Measurements from ENCODE around the gene APOE. TPM values are rescaled to one million over a fixed set of nuclear protein-coding genes. Genes with fewer than 3 reads are reported as not detected.
A peak's percentile ranks its signal among the peaks of the same experiment; 100 is the strongest.

Gene APOE
- total and polyA plus RNA-seq, 2 of the 13 experiments (the other 11 are each of a cell fraction or from before 2014, with no cell fraction given) = 1,328 to 1,470 TPM

GRCh38 chr19:44912854-44913253, 7.3 kb downstream of the APOE start (continued):
- TF ChIP-seq, protein P1, sequence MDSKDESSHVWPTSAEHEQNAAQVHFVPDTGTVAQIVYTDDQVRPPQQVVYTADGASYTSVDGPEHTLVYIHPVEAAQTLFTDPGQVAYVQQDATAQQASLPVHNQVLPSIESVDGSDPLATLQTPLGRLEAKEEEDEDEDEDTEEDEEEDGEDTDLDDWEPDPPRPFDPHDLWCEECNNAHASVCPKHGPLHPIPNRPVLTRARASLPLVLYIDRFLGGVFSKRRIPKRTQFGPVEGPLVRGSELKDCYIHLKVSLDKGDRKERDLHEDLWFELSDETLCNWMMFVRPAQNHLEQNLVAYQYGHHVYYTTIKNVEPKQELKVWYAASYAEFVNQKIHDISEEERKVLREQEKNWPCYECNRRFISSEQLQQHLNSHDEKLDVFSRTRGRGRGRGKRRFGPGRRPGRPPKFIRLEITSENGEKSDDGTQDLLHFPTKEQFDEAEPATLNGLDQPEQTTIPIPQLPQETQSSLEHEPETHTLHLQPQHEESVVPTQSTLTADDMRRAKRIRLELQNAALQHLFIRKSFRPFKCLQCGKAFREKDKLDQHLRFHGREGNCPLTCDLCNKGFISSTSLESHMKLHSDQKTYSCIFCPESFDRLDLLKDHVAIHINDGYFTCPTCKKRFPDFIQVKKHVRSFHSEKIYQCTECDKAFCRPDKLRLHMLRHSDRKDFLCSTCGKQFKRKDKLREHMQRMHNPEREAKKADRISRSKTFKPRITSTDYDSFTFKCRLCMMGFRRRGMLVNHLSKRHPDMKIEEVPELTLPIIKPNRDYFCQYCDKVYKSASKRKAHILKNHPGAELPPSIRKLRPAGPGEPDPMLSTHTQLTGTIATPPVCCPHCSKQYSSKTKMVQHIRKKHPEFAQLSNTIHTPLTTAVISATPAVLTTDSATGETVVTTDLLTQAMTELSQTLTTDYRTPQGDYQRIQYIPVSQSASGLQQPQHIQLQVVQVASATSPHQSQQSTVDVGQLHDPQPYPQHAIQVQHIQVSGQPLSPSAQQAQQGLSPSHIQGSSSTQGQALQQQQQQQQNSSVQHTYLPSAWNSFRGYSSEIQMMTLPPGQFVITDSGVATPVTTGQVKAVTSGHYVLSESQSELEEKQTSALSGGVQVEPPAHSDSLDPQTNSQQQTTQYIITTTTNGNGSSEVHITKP (CRISPR knock-in tag; IDR thresholded peaks at IDR 0.05; ENCODE audit: low read depth) = peak; percentile 55; the same call in 1 of the 2 replicates
- TF ChIP-seq TAF15 (IDR thresholded peaks at IDR 0.05; ENCODE audit: low read depth, low read length, poor library complexity, severe bottlenecking) = no peak
- no peak for TF ChIP-seq SOX13 (IDR thresholded peaks at IDR 0.05)
- peak in 1 of 2 experiments; percentile 80; a peak in 2 of 4 replicates for TF ChIP-seq SOX13 (CRISPR knock-in tag; conservative IDR thresholded peaks at IDR 0.05 in 1 of 2, IDR thresholded peaks at IDR 0.05 in 1 of 2)
- no peak for TF ChIP-seq KLF15 (CRISPR knock-in tag; IDR thresholded peaks at IDR 0.05; ENCODE audit: borderline replicate concordance)
- no peak for TF ChIP-seq ZNF451 (CRISPR knock-in tag; IDR thresholded peaks at IDR 0.05)
- TF ChIP-seq PCBP1 (IDR thresholded peaks at IDR 0.05; ENCODE audit: borderline replicate concordance, low read depth, low read length) = no peak
- peak; percentile 90 for TF ChIP-seq HDAC1 (CRISPR knock-in tag; IDR thresholded peaks at IDR 0.05)
- no peak for TF ChIP-seq FOXP4 (CRISPR knock-in tag; IDR thresholded peaks at IDR 0.05)
- TF ChIP-seq SOX6 (IDR thresholded peaks at IDR 0.05) = no peak
- peak; percentile 84 for TF ChIP-seq SOX6 (CRISPR knock-in tag; IDR thresholded peaks at IDR 0.05)
- TF ChIP-seq WIZ (CRISPR knock-in tag; IDR thresholded peaks at IDR 0.05) = no peak
- no peak for TF ChIP-seq ZXDC (CRISPR knock-in tag; IDR thresholded peaks at IDR 0.05)
- TF ChIP-seq ZNF34 (CRISPR knock-in tag; IDR thresholded peaks at IDR 0.05; ENCODE audit: borderline replicate concordance) = 0 out of 2 replicates have a peak, but pooled peaks have one; percentile 15
- TF ChIP-seq, protein P2, sequence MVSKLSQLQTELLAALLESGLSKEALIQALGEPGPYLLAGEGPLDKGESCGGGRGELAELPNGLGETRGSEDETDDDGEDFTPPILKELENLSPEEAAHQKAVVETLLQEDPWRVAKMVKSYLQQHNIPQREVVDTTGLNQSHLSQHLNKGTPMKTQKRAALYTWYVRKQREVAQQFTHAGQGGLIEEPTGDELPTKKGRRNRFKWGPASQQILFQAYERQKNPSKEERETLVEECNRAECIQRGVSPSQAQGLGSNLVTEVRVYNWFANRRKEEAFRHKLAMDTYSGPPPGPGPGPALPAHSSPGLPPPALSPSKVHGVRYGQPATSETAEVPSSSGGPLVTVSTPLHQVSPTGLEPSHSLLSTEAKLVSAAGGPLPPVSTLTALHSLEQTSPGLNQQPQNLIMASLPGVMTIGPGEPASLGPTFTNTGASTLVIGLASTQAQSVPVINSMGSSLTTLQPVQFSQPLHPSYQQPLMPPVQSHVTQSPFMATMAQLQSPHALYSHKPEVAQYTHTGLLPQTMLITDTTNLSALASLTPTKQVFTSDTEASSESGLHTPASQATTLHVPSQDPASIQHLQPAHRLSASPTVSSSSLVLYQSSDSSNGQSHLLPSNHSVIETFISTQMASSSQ (IDR thresholded peaks at IDR 0.05; ENCODE audit: low read depth) = no peak
- TF ChIP-seq, protein P2 (CRISPR knock-in tag; IDR thresholded peaks at IDR 0.05; ENCODE audit: borderline replicate concordance) = peak; percentile 66
- no peak for TF ChIP-seq MLLT10 (CRISPR knock-in tag; IDR thresholded peaks at IDR 0.05)
- no peak for TF ChIP-seq ZNF33B (CRISPR knock-in tag; IDR thresholded peaks at IDR 0.05)

Data from HepG2 (cell line).